ENCODE measurements around the gene S100A11. TPM values are rescaled to one million over a fixed set of nuclear protein-coding genes. Genes with fewer than 3 reads are reported as not detected.

S100A11 gene
- total RNA-seq, 6 experiments from 2014 or later = 1,164 to 1,256 (median 1,179) TPM

DNA sequence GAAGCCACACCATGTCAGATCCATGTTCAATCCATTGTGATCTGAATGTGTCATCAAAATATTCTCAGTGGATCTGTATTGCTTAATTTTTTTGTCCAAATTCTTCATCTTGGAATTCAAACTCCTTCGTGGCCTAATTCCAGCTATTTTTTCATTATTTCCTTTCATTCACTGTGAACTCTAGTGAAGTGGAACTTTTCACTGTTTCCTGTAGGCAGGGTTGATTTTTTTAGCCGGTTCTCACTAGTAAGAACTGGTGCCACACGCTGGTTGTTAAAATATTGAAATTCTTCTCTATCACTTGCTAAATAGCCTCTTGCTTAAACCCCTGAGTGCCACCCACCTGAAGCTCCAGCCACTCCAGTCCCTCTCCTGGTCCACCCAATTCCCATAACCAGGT lies 7.6 kb upstream of the S100A11 start:
- Mint-ChIP-seq H3K9me3 (no peaks in the 10 kb centered on the region), H3K4me1 (ENCODE audit: low read depth) (peaks cover 22% of the 10 kb centered on the region), H3K36me3 (ENCODE audit: low read depth) (no peaks in the 10 kb centered on the region), H3K27ac (no peak overlapping the region), H3K4me3 (no peak overlapping the region), H3K27me3 (ENCODE audit: insufficient read depth) (no peaks in the 10 kb centered on the region)
- DNase-seq = no peak
- no peak for TF ChIP-seq CTCF (IDR thresholded peaks at IDR 0.05)

GRCh38 chr1:152043870-152044269 lies 7.1 kb upstream of the S100A11 start:
- Mint-ChIP-seq H3K36me3 (ENCODE audit: low read depth) (no peaks in the 10 kb centered on the region), H3K4me1 (ENCODE audit: low read depth) (peaks cover 19% of the 10 kb centered on the region), H3K4me3 (no peak overlapping the region), H3K27me3 (ENCODE audit: insufficient read depth) (no peaks in the 10 kb centered on the region), H3K9me3 (no peaks in the 10 kb centered on the region), H3K27ac (no peak overlapping the region)
- no peak for TF ChIP-seq CTCF (IDR thresholded peaks at IDR 0.05)
- DNase-seq = no peak

GRCh38 chr1:152042030-152042429 lies 5.2 kb upstream of the S100A11 start:
- no peak for DNase-seq
- no peak for TF ChIP-seq CTCF (IDR thresholded peaks at IDR 0.05)
- no peak overlapping the region for H3K27ac Mint-ChIP-seq
- no peaks in the 10 kb centered on the region for H3K9me3 Mint-ChIP-seq
- no peaks in the 10 kb centered on the region for H3K36me3 Mint-ChIP-seq (ENCODE audit: low read depth)
- peaks cover 5% of the 10 kb centered on the region for H3K4me1 Mint-ChIP-seq (ENCODE audit: low read depth)
- H3K4me3 Mint-ChIP-seq = no peak overlapping the region
- no peaks in the 10 kb centered on the region; the same call in 1 of the 2 replicates for H3K27me3 Mint-ChIP-seq (ENCODE audit: insufficient read depth)

DNA sequence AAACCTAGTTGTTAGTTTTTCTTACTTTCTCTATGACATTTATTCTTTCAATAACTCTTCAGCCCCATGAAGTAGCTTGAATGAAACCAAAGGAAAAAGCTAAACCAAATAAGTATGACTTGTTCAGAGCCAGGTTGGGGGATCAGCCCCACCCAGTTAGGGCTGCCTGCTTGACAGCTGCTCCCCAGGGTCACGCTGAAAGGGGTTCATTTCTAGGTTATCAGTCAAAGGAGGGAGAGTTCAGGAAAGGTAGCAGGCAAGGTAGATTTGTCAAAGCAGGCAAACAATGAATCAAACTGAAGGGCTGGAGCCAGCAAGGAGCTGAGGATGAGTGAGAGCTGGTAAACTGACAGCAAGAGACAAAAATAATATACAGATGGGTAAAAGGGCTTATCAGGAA lies 3.1 kb upstream of the S100A11 start:
- Mint-ChIP-seq H3K9me3 (no peaks in the 10 kb centered on the region), H3K27me3 (ENCODE audit: insufficient read depth) (no peaks in the 10 kb centered on the region; the same call in 1 of the 2 replicates), H3K36me3 (ENCODE audit: low read depth) (peaks cover 13% of the 10 kb centered on the region), H3K4me1 (ENCODE audit: low read depth) (peaks cover 9% of the 10 kb centered on the region), H3K27ac (no peak overlapping the region), H3K4me3 (no peak overlapping the region)
- no peak for DNase-seq
- TF ChIP-seq CTCF (IDR thresholded peaks at IDR 0.05) = no peak

DNA sequence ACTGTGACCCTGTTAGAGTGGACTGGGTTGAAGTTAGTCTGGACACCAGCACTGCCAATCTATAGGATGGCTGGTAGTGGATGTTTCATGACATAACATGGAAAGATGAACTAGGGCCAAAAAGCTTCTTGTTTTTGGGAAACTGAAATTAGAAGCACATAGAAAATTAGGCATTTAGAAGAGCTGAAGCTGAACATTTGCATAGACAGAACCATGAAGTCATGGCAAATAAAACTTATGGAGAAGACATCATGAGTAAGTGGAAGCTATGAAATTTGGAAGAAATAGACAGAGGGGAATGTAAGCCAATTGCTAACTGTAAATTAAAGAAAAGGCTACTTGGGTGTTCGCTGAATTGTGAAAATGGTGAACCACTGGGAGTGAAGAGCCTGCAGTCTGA lies 2.7 kb upstream of the S100A11 start:
- TF ChIP-seq CTCF (IDR thresholded peaks at IDR 0.05) = no peak
- Mint-ChIP-seq H3K4me1 (ENCODE audit: low read depth) (peaks cover 13% of the 10 kb centered on the region), H3K27ac (no peak overlapping the region), H3K9me3 (no peaks in the 10 kb centered on the region), H3K4me3 (no peak overlapping the region), H3K27me3 (ENCODE audit: insufficient read depth) (no peaks in the 10 kb centered on the region; the same call in 1 of the 2 replicates), H3K36me3 (ENCODE audit: low read depth) (peaks cover 16% of the 10 kb centered on the region)
- DNase-seq = no peak

DNA sequence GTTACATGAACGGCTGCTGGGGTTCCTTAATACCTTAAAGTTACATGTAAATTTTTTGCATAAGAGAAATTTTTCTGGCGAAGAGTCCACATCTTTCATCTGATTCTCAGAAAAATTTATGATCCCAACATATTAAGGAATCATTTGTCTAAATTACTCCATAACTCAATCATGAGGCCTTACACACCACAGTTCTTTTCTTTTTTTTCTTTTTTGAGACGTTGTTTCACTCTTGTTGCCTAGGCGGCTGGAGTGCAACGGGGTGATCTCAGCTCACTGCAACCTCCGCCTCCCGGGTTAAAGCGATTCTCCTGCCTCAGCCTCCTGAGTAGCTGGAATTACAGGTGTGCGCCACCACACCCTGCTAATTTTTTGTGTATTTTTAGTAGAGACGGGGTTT lies 2.1 kb upstream of the S100A11 start:
- Mint-ChIP-seq H3K27me3 (ENCODE audit: insufficient read depth) (no peaks in the 10 kb centered on the region; the same call in 1 of the 2 replicates), H3K27ac (no peak overlapping the region), H3K9me3 (no peaks in the 10 kb centered on the region), H3K36me3 (ENCODE audit: low read depth) (peaks cover 21% of the 10 kb centered on the region), H3K4me3 (no peak overlapping the region), H3K4me1 (ENCODE audit: low read depth) (peaks cover 19% of the 10 kb centered on the region)
- DNase-seq = no peak
- no peak for TF ChIP-seq CTCF (IDR thresholded peaks at IDR 0.05)

All from HFFc6 (cell line).